Kidney (tissue), 14 donors: Measurements from ENCODE around the gene AUTS2. TPM values are rescaled to one million over a fixed set of nuclear protein-coding genes. Genes with fewer than 3 reads are reported as not detected.

ENCODE experiments used
- DNase-seq, 5 donors: peaks; one replicate each; pipeline ENCODE4 v3.0.0-alpha.2; 2013 to 2020
- FAIRE-seq: peaks from 2 replicates; lab custom pipeline; 2012; peaks lifted over from hg19 to GRCh38; lab: Jason Lieb, UNC
- H3K27ac ChIP-seq, 2 donors: one replicate each; pipeline ENCODE4 v1.7.0; 2013; ENCODE audit warnings: low read depth in 2 of 2, low read length in 2 of 2, inconsistent platforms in 1 of 2
- H3K27me3 ChIP-seq: one replicate; pipeline ENCODE4 v1.7.1; 2013; ENCODE audit warnings: low read length, inconsistent platforms; ENCODE audit not compliant: control insufficient read depth, insufficient read depth
- H3K36me3 ChIP-seq, 3 donors: one replicate each; pipeline versions ENCODE4 v1.7.0 to v1.7.1; 2013; ENCODE audit warnings: low read length in 3 of 3, control low read depth in 1 of 3, inconsistent platforms in 1 of 3; ENCODE audit not compliant: insufficient read depth in 3 of 3, control insufficient read depth in 2 of 3
- H3K4me1 ChIP-seq, 3 donors: one replicate each; pipeline versions ENCODE4 v1.7.0 to v1.7.1; 2013; ENCODE audit warnings: low read length in 3 of 3, inconsistent platforms in 1 of 3, low read depth in 1 of 3; ENCODE audit not compliant: control insufficient read depth in 2 of 3, insufficient read depth in 2 of 3
- H3K4me3 ChIP-seq, 3 donors: one replicate each; pipeline versions ENCODE4 v1.7.0 to v1.8.1; 2013; ENCODE audit warnings: low read length in 3 of 3, control low read depth in 1 of 3, inconsistent platforms in 1 of 3
- H3K9ac ChIP-seq, 3 donors: one replicate each; pipeline versions ENCODE4 v1.7.0 to v1.7.1; 2013; ENCODE audit warnings: low read length in 3 of 3, control low read depth in 1 of 3, inconsistent platforms in 1 of 3
- H3K9me3 ChIP-seq, 3 donors: one replicate each; pipeline versions ENCODE4 v1.7.0 to v1.7.1; 2013; ENCODE audit warnings: low read length in 3 of 3, control low read depth in 1 of 3, inconsistent platforms in 1 of 3; ENCODE audit not compliant: control insufficient read depth in 2 of 3, insufficient read depth in 1 of 3
- CTCF ChIP-seq: IDR thresholded peaks from 3 replicates; pipeline ENCODE4 v1.5.1; 2012; ENCODE audit warnings: mild to moderate bottlenecking, moderate library complexity, borderline replicate concordance; ENCODE audit not compliant: insufficient read depth; ENCODE audit errors: extremely low read depth
- intact Hi-C: fragments of 100-400 bp; cut with DNase I; formaldehyde crosslinking; loops from one replicate; pipeline ENCODE4 v1.11.1; 2022
- polyA plus RNA-seq: library from polyadenylated mRNA; stranded (reverse); fragments of 350-450 nt; fragmentation: Illumina TruSeq; extraction: RNeasy Lipid Tissue Mini Kit (QIAGEN cat#74804); gene quantifications from one replicate; pipeline ENCODE4 v1.2.3, GENCODE V29; 2014; ENCODE audit warnings: low read depth, low replicate concordance; ENCODE audit not compliant: insufficient read depth
- total RNA-seq: library from RNA; stranded (reverse); fragmentation: NEBNext Ultra II Directional; extraction: Animal tissue kit (Norgen Biotek cat#: 25700); gene quantifications from one replicate; pipeline ENCODE4 v1.2.1, GENCODE V29; 2021
- donor health status: control.
- donor health status: control.
- donor health status: control.
- donor health status: control.
- donor health status: control.
- donor health status: DM: yes; HTN: yes; CAD: no.
- donor health status: Normal renal cell carcinoma (clear cell type).

AUTS2 gene
- total and polyA plus RNA-seq, 2 donors from 2014 or later, result 5.2 to 33.8 TPM

- no peaks in the 10 kb centered on the region for H3K4me1 ChIP-seq
- no peak overlapping the region for H3K9ac ChIP-seq
- no peaks in the 10 kb centered on the region for H3K9me3 ChIP-seq
- FAIRE-seq (no peak), DNase-seq (no peak)
- intact Hi-C loops, result no loop called here
- no peaks in the 10 kb centered on the region for H3K36me3 ChIP-seq
- no peak overlapping the region for H3K4me3 ChIP-seq
- no peaks in the 10 kb centered on the region for H3K27me3 ChIP-seq
- TF ChIP-seq CTCF, result no peak
- H3K27ac ChIP-seq, result no peak overlapping the region
Measured at GRCh38 chr7:70301673-70302185, 703.5 kb downstream of the AUTS2 start.

DNA sequence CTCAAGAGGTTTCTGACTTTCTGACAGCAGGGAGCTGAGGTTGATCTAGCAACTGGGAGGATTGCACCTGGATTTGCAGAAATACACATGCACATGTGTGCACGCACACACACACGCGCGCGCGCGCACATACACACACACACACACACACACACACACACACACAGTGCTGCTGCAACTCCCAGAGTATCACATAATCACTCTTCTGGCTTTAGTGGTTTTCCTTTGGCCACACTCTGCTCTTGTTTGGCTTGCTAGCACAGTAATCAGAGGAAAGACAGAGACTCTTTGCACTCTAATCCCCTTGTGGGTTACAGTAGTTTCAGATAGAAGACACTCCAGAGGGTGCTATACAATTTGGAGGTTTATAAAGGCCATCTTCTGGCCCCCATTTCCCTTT lies 705.0 kb downstream of the AUTS2 start:
- no peak overlapping the region for H3K4me3 ChIP-seq
- no peaks in the 10 kb centered on the region for H3K27me3 ChIP-seq
- FAIRE-seq, result no peak
- H3K4me1 ChIP-seq, result no peaks in the 10 kb centered on the region
- H3K36me3 ChIP-seq, result no peaks in the 10 kb centered on the region
- no peaks in the 10 kb centered on the region for H3K9me3 ChIP-seq
- intact Hi-C loops, result no loop called here
- no peak overlapping the region for H3K9ac ChIP-seq
- no peak for DNase-seq
- H3K27ac ChIP-seq, result no peak overlapping the region
- TF ChIP-seq CTCF, result no peak

GRCh38 chr7:70303780-70304179 lies 705.5 kb downstream of the AUTS2 start:
- intact Hi-C loops, result no loop called here
- FAIRE-seq (no peak), DNase-seq (no peak)
- Histone ChIP-seq H3K4me3 (no peak overlapping the region), H3K36me3 (no peaks in the 10 kb centered on the region), H3K9me3 (no peaks in the 10 kb centered on the region), H3K27ac (no peak overlapping the region), H3K27me3 (no peaks in the 10 kb centered on the region), H3K4me1 (no peaks in the 10 kb centered on the region), H3K9ac (no peak overlapping the region)
- no peak for TF ChIP-seq CTCF

DNA sequence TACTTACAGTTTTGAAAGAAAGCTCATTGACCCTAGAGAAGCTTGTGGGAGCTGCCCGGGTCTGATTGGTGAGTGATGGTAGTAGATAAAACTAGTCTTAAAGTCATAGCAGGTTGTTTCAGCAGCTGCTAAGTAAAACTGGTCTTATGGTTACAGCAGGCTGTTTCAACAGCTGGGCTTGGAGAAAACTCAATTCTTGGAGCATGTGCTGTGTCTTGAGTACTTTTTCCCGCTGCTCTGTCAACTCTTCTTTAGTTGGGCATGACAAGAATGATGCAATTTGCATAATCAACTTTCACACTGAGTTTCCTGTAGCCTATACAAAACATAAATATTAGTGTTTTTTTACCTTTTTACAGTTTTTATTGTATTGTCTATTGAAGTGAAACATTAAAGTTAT lies 707.9 kb downstream of the AUTS2 start:
- TF ChIP-seq CTCF, result no peak
- intact Hi-C loops, result no loop called here
- FAIRE-seq, result no peak

More for the DNA sequence above, 707.9 kb downstream of the AUTS2 start:
- Histone ChIP-seq H3K27me3 (no peaks in the 10 kb centered on the region), H3K4me1 (no peaks in the 10 kb centered on the region), H3K9me3 (no peaks in the 10 kb centered on the region), H3K9ac (no peak overlapping the region), H3K36me3 (no peaks in the 10 kb centered on the region), H3K27ac (no peak overlapping the region), H3K4me3 (no peak overlapping the region)
- peak in 1 of 5 donors; percentile 21 for DNase-seq
